Measurements from ENCODE around the gene ANXA2. TPM values are rescaled to one million over a fixed set of nuclear protein-coding genes. Genes with fewer than 3 reads are reported as not detected.

Gene ANXA2
- polyA plus RNA-seq (2012; rRNA removed): 4,669 and 5,711 TPM in 2 replicates
- 5,477 and 5,705 TPM in 2 replicates for polyA plus RNA-seq (2012; cell fraction: cytosol; rRNA removed)
- 2,958 and 4,347 TPM in 2 replicates for polyA plus RNA-seq (2012; cell fraction: nucleus; rRNA removed)

DNA sequence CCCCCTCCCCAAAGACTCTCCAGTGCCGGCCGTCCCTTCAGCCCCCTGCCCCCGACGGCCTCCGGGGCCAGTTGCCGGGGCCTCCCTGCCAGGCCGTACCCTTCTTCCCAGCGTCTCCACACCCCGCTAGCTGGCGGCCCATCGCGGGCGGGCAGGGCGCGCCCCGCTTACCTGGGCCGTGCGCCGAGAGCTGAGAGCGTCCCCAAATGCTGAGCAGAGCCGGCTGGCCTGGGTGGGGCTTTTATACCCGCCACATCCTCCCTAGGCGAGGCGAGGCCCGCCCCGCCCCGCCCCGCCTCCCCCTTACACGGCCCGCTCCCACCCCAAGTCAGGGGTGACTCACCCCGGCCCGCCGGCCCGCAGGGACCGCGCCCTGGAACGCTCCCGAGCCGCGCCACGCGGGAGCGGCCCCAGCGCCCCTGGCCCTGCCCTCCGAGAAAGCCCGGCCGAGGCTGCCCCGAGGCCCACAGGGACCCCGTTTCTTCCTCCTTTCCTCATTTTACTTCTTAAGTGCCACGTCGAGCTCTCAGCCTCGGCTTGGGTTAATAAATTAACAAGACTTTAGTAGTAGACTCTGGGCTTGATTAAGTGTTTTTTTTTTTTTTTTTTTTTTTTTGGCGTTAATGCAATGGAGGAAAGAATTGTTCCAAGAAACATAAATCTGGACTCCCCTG, at the start of gene ANXA2:
TSS of gene ANXA2 (minus strand) at position 215 of the 674 bp plus-strand sequence. CDS start 11,911 bp downstream, outside the sequence.
- Histone ChIP-seq H3K9ac (peak within 1 kb of the TSS; percentile 99), H2AFZ (ENCODE audit: low read depth) (no peak within 1 kb of the TSS), H3K9me2 (no peaks in the 10 kb centered on the region), H3K4me1 (ENCODE audit: control insufficient read depth in 1 of 2, insufficient read depth in 2 of 2, low read depth in 1 of 2, low read length in 1 of 2) (peaks cover 6 to 59% of the 10 kb centered on the region in 2 experiments; a peak in 3 of 4 replicates), H3F3A (replicated peaks; ENCODE audit: insufficient read depth) (peaks cover 65% of the 10 kb centered on the region), H3K4me2 (peak within 1 kb of the TSS; percentile 95), H3K27ac (ENCODE audit: low read depth in 2 of 2, low read length in 1 of 2) (peak within 1 kb of the TSS; percentile 76 to 99), H3K27me3 (ENCODE audit: insufficient read depth) (no peaks in the 10 kb centered on the region), H3K9me3 (no peaks in the 10 kb centered on the region), H3K4me3 (ENCODE audit: low read depth in 2 of 2, low read length in 1 of 2) (peak within 1 kb of the TSS; percentile 62 to 95), H3K79me2 (ENCODE audit: insufficient read depth) (peaks cover 65% of the 10 kb centered on the region), H3K36me3 (replicated peaks in 1 of 2; ENCODE audit: control insufficient read depth in 1 of 2, insufficient read depth in 2 of 2, low read length in 1 of 2) (peaks cover 12 to 34% of the 10 kb centered on the region in 2 experiments), H4K20me1 (ENCODE audit: insufficient read depth) (peaks cover 41% of the 10 kb centered on the region)
- TF ChIP-seq, protein P1, sequence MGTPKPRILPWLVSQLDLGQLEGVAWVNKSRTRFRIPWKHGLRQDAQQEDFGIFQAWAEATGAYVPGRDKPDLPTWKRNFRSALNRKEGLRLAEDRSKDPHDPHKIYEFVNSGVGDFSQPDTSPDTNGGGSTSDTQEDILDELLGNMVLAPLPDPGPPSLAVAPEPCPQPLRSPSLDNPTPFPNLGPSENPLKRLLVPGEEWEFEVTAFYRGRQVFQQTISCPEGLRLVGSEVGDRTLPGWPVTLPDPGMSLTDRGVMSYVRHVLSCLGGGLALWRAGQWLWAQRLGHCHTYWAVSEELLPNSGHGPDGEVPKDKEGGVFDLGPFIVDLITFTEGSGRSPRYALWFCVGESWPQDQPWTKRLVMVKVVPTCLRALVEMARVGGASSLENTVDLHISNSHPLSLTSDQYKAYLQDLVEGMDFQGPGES (IDR thresholded peaks at IDR 0.05; ENCODE audit: low read depth, low read length): no peak
- TF ChIP-seq YY1 (IDR thresholded peaks at IDR 0.05; ENCODE audit: low read depth) (0 out of 2 replicates have a peak, but pooled peaks have one; percentile 35), JUND (IDR thresholded peaks at IDR 0.05) (peak; percentile 43), RXRA (IDR thresholded peaks at IDR 0.05; ENCODE audit: borderline replicate concordance, low read depth) (peak; percentile 31; the same call in 1 of the 2 replicates), TEAD4 (IDR thresholded peaks at IDR 0.05; ENCODE audit: borderline replicate concordance, insufficient read depth) (0 out of 2 replicates have a peak, but pooled peaks have one; percentile 8), TAF1 (IDR thresholded peaks at IDR 0.05; ENCODE audit: borderline replicate concordance, low read depth, low read length) (peak; percentile 86; the same call in 1 of the 2 replicates), TCF12 (IDR thresholded peaks at IDR 0.05) (0 out of 2 replicates have a peak, but pooled peaks have one; percentile 0), FOSL2 (IDR thresholded peaks at IDR 0.05; ENCODE audit: borderline replicate concordance, low read depth) (peak; percentile 62; the same call in 1 of the 2 replicates), POLR2AphosphoS5 (IDR thresholded peaks at IDR 0.05; ENCODE audit: low read depth, low read length) (peak; percentile 96), MEF2A (IDR thresholded peaks at IDR 0.05; ENCODE audit: borderline replicate concordance, low read depth) (no peak), NFIC (IDR thresholded peaks at IDR 0.05; ENCODE audit: borderline replicate concordance) (0 out of 2 replicates have a peak, but pooled peaks have one; percentile 5), RFX5 (IDR thresholded peaks at IDR 0.05; ENCODE audit: low read length) (no peak)
- TF ChIP-seq, protein P2, sequence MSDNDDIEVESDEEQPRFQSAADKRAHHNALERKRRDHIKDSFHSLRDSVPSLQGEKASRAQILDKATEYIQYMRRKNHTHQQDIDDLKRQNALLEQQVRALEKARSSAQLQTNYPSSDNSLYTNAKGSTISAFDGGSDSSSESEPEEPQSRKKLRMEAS (IDR thresholded peaks at IDR 0.05; ENCODE audit: low read depth): peak; percentile 51; the same call in 1 of the 2 replicates
- TF ChIP-seq, protein P3, sequence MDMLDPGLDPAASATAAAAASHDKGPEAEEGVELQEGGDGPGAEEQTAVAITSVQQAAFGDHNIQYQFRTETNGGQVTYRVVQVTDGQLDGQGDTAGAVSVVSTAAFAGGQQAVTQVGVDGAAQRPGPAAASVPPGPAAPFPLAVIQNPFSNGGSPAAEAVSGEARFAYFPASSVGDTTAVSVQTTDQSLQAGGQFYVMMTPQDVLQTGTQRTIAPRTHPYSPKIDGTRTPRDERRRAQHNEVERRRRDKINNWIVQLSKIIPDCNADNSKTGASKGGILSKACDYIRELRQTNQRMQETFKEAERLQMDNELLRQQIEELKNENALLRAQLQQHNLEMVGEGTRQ (IDR thresholded peaks at IDR 0.05; ENCODE audit: borderline replicate concordance, low read depth, low read length): no peak
- POLR2A ChIA-PET: interaction anchor here (1.0 kb wide), 1 partner anchor 8 kb away, joined by 3 read pairs; no protein-coding TSS in a partner anchor
- WGBS (ENCODE audit: low lambda C conversion rate): under 1% methylated on average over 20 of the region's 53 CpGs
- CTCF ChIA-PET: interaction anchor here (1.3 kb wide), 1 partner anchor 39 kb away, joined by 4 read pairs; no protein-coding TSS in a partner anchor
- peak; percentile 85 for DNase-seq
